Subcutaneous adipose tissue (tissue), 4 donors: ENCODE measurements around the gene TCEA3. TPM values are rescaled to one million over a fixed set of nuclear protein-coding genes. Genes with fewer than 3 reads are reported as not detected.

Source experiments
- total RNA-seq, 4 donors: library from RNA; depleted of rRNA; stranded (reverse); fragments of >200 nt; gene quantifications; one replicate each; pipeline ENCODE4 v1.1.0, GENCODE V29; 2016
- TF ChIP-seq, protein P1 (sequence below): fragments of 450-650 bp; IDR thresholded peaks from one replicate; pipeline ENCODE4 v1.5.1; 2016; ENCODE audit warnings: low read depth, mild to moderate bottlenecking, control low read depth, antibody characterized with exemption, moderate library complexity

Gene TCEA3
- total RNA-seq, 4 donors from 2014 or later, result 5.4 to 10.8 (median 7.9) TPM

DNA sequence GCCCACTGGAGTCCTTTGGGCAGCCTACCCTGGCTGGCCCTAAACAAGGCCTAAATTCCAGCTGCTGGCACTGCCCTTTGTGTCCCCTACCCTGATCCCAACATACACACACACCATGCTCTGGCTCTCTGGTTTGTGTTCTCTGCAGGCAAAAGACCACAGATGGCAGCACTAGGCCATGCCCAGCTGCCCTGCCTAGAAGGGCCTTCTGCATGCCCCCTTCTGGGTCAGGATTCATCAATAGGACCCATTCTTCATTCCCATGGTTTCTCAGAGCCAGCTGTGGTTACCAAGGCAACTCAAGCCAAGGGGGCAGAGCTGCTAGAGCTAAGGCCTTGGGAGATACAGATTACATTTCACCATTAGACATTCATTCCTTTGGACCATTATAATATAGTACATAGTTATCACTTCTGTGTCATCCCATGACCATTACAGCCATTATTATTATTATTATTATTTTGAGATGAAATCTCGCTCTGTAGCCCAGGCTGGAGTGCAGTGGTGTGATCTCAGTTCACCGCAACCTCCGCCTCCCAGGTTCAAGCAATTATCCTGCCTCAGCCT is 42.0 kb upstream of the TCEA3 start:
- TF ChIP-seq, protein P1, sequence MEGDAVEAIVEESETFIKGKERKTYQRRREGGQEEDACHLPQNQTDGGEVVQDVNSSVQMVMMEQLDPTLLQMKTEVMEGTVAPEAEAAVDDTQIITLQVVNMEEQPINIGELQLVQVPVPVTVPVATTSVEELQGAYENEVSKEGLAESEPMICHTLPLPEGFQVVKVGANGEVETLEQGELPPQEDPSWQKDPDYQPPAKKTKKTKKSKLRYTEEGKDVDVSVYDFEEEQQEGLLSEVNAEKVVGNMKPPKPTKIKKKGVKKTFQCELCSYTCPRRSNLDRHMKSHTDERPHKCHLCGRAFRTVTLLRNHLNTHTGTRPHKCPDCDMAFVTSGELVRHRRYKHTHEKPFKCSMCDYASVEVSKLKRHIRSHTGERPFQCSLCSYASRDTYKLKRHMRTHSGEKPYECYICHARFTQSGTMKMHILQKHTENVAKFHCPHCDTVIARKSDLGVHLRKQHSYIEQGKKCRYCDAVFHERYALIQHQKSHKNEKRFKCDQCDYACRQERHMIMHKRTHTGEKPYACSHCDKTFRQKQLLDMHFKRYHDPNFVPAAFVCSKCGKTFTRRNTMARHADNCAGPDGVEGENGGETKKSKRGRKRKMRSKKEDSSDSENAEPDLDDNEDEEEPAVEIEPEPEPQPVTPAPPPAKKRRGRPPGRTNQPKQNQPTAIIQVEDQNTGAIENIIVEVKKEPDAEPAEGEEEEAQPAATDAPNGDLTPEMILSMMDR, result no peak

DNA sequence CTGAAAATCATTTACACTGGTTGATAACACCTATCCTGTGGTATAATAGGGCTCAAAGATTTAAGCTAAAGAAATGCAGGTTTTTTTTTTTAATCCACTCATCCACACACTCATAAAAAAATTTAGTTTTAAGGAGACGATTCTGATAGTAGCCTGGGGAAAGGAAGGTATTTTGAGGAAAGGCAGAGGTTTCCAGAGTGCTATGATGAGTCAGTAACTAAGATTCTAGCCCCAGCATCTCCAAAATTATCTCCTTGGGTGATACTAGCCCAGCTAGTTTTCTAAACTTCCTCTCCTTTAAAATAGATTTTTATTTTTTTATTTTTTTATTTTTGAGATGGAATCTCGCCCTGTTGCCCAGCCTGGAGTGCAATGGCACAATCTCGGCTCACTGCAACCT is 38.7 kb upstream of the TCEA3 start:
- TF ChIP-seq, protein P1, result no peak

DNA sequence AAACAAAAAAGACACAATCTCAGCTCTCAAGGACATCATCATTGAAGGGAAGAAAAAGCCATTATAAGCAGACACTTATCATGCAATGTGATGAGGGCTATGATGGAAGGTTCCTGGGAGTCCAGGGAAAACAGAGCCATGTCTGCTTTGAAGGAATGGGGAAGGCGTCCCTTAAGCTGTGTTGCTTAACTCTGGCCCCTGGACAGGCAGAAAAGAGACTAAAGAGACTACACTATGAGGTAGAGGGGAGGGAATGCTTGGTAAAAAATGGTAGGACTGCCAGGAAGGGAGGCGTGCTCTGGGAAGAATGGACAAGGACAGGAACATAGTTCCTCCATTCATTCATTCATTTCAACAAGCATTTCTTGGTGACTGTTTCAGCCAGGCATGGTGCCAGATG is 38.2 kb upstream of the TCEA3 start:
- TF ChIP-seq, protein P1, result no peak

DNA sequence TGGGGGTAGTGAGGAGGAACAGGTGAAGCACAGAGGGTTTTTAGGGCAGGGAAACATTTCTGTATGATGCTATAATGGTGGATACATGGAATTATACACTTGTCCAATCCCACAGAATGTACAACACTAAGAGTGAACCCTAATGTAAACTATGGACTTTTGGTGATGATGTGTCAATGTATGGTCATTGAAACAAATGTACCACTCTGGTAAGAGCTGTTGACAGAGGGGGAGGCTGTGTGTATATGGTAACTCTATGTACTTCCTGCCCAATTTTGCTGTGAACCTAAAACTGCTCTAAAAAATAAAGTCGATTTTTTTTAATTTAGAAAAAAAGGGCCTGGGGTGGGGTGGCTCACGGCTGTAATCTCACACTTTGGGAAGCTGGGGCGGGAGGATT is 36.5 kb upstream of the TCEA3 start:
- TF ChIP-seq, protein P1, result no peak

DNA sequence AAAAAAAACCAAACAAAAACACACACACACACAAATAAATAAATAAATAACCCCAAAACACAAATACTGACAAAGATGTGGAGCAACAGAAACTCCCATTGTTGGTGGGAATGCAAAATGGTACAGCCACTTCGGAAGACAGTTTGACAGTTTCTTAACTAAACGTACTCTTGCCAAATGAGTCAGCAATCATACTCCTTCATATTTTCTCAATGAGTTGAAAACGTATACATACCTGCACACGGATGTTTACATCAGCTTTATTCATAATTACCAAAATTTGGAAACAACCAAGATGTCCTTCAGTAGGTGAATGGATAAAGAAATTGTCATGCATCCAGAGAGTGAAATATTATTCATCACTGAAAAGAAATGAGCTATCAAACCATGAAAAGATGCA is 36.0 kb upstream of the TCEA3 start:
- TF ChIP-seq, protein P1, result no peak

DNA sequence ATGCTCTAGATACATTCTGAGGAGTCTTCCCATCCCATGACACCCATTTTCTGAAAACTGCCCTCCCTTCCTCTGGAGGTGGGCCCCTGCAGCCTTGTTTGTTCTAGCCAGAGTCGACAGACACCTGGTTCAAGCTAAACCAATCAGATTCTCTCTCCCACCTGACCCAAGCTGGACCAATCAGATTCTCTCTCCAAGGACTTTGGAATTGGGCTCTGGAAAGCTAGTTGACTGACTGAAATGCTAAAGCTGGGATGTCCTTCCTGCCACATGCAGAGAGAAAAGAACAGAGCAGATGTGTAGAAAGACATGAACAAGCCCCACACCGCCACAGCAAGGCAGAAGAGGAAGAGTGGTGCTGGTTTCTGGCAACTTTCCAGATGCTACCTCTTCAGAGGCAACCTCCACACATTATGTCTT is 34.8 kb upstream of the TCEA3 start:
- TF ChIP-seq, protein P1, result no peak

DNA sequence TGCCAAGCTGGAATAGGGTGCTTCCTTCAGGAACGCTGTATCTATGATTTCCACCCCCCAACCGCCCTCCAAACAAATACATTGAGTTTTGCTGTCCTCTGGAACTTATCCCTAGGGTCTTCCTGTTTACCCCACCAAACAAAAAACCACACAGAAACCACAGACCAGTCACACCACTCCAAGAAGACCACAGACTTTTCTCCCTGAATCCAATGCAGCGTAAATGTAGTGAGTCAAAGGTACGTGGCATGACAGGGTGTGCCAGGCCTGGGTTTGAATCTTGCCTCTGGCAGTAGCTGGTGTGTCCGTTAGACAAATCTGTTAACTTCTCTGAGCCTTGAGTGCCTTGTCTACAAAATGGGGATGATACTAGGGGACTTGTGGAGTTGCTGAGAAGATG is 31.7 kb upstream of the TCEA3 start:
- TF ChIP-seq, protein P1, result no peak
